DND-41 (cell line): Measurements from ENCODE around the gene LSG1.

Source experiments
- ATAC-seq: fragments of 200-7000 bp; cut with Tn5 transposase; 3 replicates; pipeline ENCODE4 v1.9.1; 2021; ENCODE audit warnings: low read depth; ENCODE audit not compliant: insufficient read depth
- DNase-seq: peaks from one replicate; pipeline ENCODE4 v3.0.0-alpha.2; 2020
- H2AFZ ChIP-seq: 2 replicates; pipeline ENCODE4 v1.6.0; 2012; ENCODE audit warnings: low read depth, low read length
- H3K27ac ChIP-seq: 2 replicates; pipeline ENCODE4 v1.5.1; 2012; ENCODE audit warnings: low read length, inconsistent platforms
- H3K27me3 ChIP-seq: fragments of 200-600 bp; sonication (generic); 2 replicates; pipeline ENCODE4 v1.6.0; 2012; ENCODE audit warnings: low read length, mild to moderate bottlenecking, inconsistent platforms; ENCODE audit not compliant: insufficient read depth, poor library complexity
- H3K36me3 ChIP-seq: 2 replicates; pipeline ENCODE4 v1.5.1; 2012; ENCODE audit warnings: low read length, inconsistent platforms; ENCODE audit not compliant: insufficient read depth
- H3K4me1 ChIP-seq: 2 replicates; pipeline ENCODE4 v1.5.1; 2012; ENCODE audit warnings: mild to moderate bottlenecking, low read length; ENCODE audit not compliant: insufficient read depth
- H3K4me2 ChIP-seq: 2 replicates; pipeline ENCODE4 v1.6.0; 2012; ENCODE audit warnings: mild to moderate bottlenecking, moderate library complexity, low read length, inconsistent platforms; ENCODE audit not compliant: insufficient read depth
- H3K4me3 ChIP-seq, 2 experiments: fragments of 200-600 bp in 1 of 2; shearing (Covaris generic) in 1 of 2; 2 replicates each; pipeline ENCODE4 v1.5.1; 2012 to 2016; ENCODE audit warnings: inconsistent platforms in 2 of 2, low read length in 2 of 2, mild to moderate bottlenecking in 2 of 2, low read depth in 1 of 2, moderate library complexity in 1 of 2
- H3K79me2 ChIP-seq: 2 replicates; pipeline ENCODE4 v1.6.0; 2012; ENCODE audit warnings: low read length, inconsistent platforms; ENCODE audit not compliant: insufficient read depth
- H3K9ac ChIP-seq: 2 replicates; pipeline ENCODE4 v1.6.0; 2012; ENCODE audit warnings: low read depth, mild to moderate bottlenecking, inconsistent platforms, low read length, moderate library complexity
- H3K9me3 ChIP-seq: 2 replicates; pipeline ENCODE4 v1.5.1; 2012; ENCODE audit warnings: low read length, moderate library complexity, mild to moderate bottlenecking, inconsistent platforms; ENCODE audit not compliant: insufficient read depth, severe bottlenecking
- H4K20me1 ChIP-seq: 2 replicates; pipeline ENCODE4 v1.6.0; 2012; ENCODE audit warnings: low read length; ENCODE audit not compliant: insufficient read depth
- EZH2 ChIP-seq: IDR thresholded peaks from 3 replicates; pipeline ENCODE4 v1.6.1; 2012; ENCODE audit warnings: borderline replicate concordance, low read depth, mild to moderate bottlenecking, moderate library complexity, low read length, inconsistent platforms; ENCODE audit not compliant: severe bottlenecking
- TF ChIP-seq, protein P1 (sequence below): IDR thresholded peaks from 2 replicates; pipeline ENCODE4 v1.5.1; 2012; ENCODE audit warnings: borderline replicate concordance, low read length, moderate library complexity, mild to moderate bottlenecking; ENCODE audit not compliant: poor library complexity, severe bottlenecking; ENCODE audit errors: extremely low read depth

Gene LSG1

DNA sequence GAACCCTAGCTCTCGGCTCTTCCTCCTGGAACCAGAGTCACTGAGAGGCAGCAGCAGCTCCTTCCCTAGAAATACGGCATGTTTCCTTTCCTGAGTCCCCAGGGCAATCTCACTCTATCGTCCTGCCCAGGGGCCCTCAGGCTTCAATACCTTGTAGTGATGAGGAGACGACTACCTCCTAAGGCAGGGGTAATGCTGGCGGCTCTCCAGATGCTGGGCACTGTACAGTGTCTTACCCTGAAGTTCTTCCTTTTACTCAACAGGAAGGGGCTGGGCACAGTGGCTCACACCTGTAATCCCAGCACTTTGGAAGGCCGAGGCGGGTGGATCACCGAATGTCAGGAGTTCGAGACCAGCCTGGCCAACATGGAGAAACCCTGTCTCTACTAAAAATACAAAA is 52.2 kb downstream of the LSG1 start:
- Histone ChIP-seq H3K9ac (no peak overlapping the region), H3K4me2 (no peak overlapping the region), H2AFZ (no peak overlapping the region), H3K27me3 (no peaks in the 10 kb centered on the region), H3K36me3 (peaks cover 58% of the 10 kb centered on the region), H3K9me3 (no peaks in the 10 kb centered on the region), H3K79me2 (no peaks in the 10 kb centered on the region), H3K27ac (no peak overlapping the region), H4K20me1 (no peaks in the 10 kb centered on the region; the same call in 1 of the 2 replicates), H3K4me3 (no peak overlapping the region), H3K4me1 (no peaks in the 10 kb centered on the region)
- ATAC-seq, result no peak
- no peak for DNase-seq
- TF ChIP-seq EZH2, result no peak
- TF ChIP-seq, protein P1, sequence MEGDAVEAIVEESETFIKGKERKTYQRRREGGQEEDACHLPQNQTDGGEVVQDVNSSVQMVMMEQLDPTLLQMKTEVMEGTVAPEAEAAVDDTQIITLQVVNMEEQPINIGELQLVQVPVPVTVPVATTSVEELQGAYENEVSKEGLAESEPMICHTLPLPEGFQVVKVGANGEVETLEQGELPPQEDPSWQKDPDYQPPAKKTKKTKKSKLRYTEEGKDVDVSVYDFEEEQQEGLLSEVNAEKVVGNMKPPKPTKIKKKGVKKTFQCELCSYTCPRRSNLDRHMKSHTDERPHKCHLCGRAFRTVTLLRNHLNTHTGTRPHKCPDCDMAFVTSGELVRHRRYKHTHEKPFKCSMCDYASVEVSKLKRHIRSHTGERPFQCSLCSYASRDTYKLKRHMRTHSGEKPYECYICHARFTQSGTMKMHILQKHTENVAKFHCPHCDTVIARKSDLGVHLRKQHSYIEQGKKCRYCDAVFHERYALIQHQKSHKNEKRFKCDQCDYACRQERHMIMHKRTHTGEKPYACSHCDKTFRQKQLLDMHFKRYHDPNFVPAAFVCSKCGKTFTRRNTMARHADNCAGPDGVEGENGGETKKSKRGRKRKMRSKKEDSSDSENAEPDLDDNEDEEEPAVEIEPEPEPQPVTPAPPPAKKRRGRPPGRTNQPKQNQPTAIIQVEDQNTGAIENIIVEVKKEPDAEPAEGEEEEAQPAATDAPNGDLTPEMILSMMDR, result no peak

DNA sequence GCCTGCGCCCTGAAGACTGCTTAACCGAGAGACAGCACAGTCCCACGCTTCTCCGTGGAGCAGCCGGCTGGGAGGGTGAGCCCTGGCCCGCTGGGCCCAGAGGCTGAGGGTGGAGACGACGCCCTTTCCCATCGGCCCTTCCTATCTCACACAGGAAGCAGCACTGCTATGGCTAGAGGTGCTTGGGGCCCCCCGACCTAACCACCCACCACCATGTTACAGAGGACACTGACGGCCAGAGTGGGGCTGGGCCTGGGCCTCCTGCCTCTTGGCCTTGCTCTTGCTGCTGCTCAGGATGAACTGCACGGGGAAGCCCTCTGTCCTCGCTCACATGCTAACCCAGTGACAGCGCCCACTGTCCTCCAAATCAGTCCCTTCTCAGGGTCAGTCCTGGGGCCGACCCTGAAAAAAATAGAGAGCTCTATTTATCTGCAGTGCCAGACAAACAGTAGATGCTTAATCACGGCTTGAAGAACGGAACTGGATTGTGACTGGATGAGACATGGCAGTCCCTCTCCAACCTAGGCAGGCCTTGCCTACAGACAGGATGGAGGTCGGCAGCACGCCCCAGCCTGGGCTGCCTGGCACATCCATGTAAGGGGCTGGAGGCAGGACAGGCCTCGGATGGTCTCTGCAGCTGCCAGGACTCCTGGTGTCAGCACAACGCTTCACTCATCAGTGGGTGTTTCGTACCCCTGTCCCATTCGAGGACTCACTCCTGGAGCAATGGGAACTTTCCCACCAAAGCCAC is 53.0 kb downstream of the LSG1 start:
- H3K4me1 ChIP-seq, result no peaks in the 10 kb centered on the region
- no peaks in the 10 kb centered on the region; the same call in 1 of the 2 replicates for H4K20me1 ChIP-seq
- no peaks in the 10 kb centered on the region for H3K27me3 ChIP-seq
- H2AFZ ChIP-seq, result no peak overlapping the region
- H3K9ac ChIP-seq, result no peak overlapping the region
- no peak overlapping the region for H3K4me2 ChIP-seq
- peaks cover 59% of the 10 kb centered on the region for H3K36me3 ChIP-seq
- ATAC-seq (no peak), DNase-seq (no peak)
- H3K4me3 ChIP-seq, result no peak overlapping the region
- H3K79me2 ChIP-seq, result no peaks in the 10 kb centered on the region
- TF ChIP-seq EZH2, result no peak
- TF ChIP-seq, protein P1, result no peak
- H3K27ac ChIP-seq, result no peak overlapping the region
- H3K9me3 ChIP-seq, result no peaks in the 10 kb centered on the region

DNA sequence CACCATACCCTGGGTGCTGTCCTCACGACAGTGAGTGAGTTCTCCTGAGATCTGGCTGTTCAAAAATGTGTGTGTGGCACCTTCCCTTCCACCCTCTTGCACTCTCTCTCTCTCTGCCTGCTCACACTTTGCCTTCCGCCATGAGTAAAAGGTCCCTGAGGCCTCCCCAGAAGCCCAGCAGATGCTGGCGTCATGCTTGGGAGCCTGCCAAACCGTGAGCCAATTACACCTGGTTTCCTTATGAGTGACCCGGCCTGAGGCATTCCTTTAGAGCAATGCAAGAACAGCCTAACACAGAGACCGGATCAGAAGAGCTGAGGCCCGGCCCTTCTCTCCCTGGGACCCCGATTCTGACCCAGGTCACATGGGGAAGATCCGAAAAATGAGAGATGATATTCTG is 54.2 kb downstream of the LSG1 start:
- DNase-seq (no peak), ATAC-seq (no peak)
- Histone ChIP-seq H2AFZ (no peak overlapping the region), H3K36me3 (peaks cover 49% of the 10 kb centered on the region), H4K20me1 (no peaks in the 10 kb centered on the region; the same call in 1 of the 2 replicates), H3K4me2 (no peak overlapping the region), H3K9me3 (no peaks in the 10 kb centered on the region), H3K27me3 (no peaks in the 10 kb centered on the region), H3K4me1 (no peaks in the 10 kb centered on the region), H3K27ac (no peak overlapping the region), H3K9ac (no peak overlapping the region), H3K4me3 (no peak overlapping the region), H3K79me2 (no peaks in the 10 kb centered on the region)
- TF ChIP-seq EZH2, result no peak
- TF ChIP-seq, protein P1, result no peak
